CD14-positive monocyte (primary cell): Measurements from ENCODE around the gene RMND5A. TPM values are rescaled to one million over a fixed set of nuclear protein-coding genes. Genes with fewer than 3 reads are reported as not detected.

Experiments
- DNase-seq, 3 donors: peaks; one replicate each; pipeline ENCODE4 v3.0.0-alpha.2; 2011 to 2022
- H2AFZ ChIP-seq: 2 replicates; pipeline ENCODE4 v1.6.0; 2012; ENCODE audit warnings: mild to moderate bottlenecking, low read depth, low read length, inconsistent platforms; ENCODE audit not compliant: insufficient read depth, poor library complexity, severe bottlenecking
- H3K27ac ChIP-seq, 2 donors: 1 replicate in 1 of 2; 2 replicates in 1 of 2; pipeline ENCODE4 v1.5.1; 2012 to 2013; ENCODE audit warnings: low read length in 2 of 2, control low read depth in 1 of 2, inconsistent platforms in 1 of 2, low read depth in 1 of 2, mild to moderate bottlenecking in 1 of 2
- H3K27me3 ChIP-seq, 2 donors: one replicate each; pipeline versions ENCODE4 v1.6.0 to v1.6.1; 2011 to 2013; ENCODE audit warnings: low read length in 2 of 2; ENCODE audit not compliant: control insufficient read depth in 2 of 2, insufficient read depth in 2 of 2
- H3K36me3 ChIP-seq, 2 donors: replicated peaks in 1 of 2; 1 replicate in 1 of 2; 2 replicates in 1 of 2; pipeline versions ENCODE4 v1.5.1 to v1.6.1; 2012 to 2013; ENCODE audit warnings: low read length in 2 of 2, control low read depth in 1 of 2, inconsistent platforms in 1 of 2, mild to moderate bottlenecking in 1 of 2; ENCODE audit not compliant: insufficient read depth in 2 of 2, control insufficient read depth in 1 of 2
- H3K4me1 ChIP-seq, 2 donors: 1 replicate in 1 of 2; 2 replicates in 1 of 2; pipeline versions ENCODE4 v1.5.1 to v1.6.1; 2012 to 2013; ENCODE audit warnings: low read length in 2 of 2, control low read depth in 1 of 2, inconsistent platforms in 1 of 2, mild to moderate bottlenecking in 1 of 2, moderate library complexity in 1 of 2; ENCODE audit not compliant: insufficient read depth in 2 of 2, control insufficient read depth in 1 of 2
- H3K4me2 ChIP-seq: replicated peaks from 2 replicates; pipeline ENCODE3; 2012; ENCODE audit warnings: low read length, moderate library complexity, mild to moderate bottlenecking; ENCODE audit not compliant: poor library complexity, severe bottlenecking; ENCODE audit errors: extremely low read depth
- H3K4me3 ChIP-seq, 3 experiments: fragments of 200-600 bp in 1 of 3; sonication (generic) in 1 of 3; replicated peaks in 1 of 3; 1 replicate in 2 of 3; 2 replicates in 1 of 3; pipeline ENCODE4 v1.5.1; 2011 to 2013; ENCODE audit warnings: low read length in 3 of 3, mild to moderate bottlenecking in 3 of 3, control low read depth in 2 of 3, low read depth in 2 of 3, inconsistent platforms in 1 of 3, moderate library complexity in 1 of 3
- H3K79me2 ChIP-seq: 2 replicates; pipeline ENCODE4 v1.6.0; 2012; ENCODE audit warnings: mild to moderate bottlenecking, control low read depth, inconsistent platforms, low read length, moderate library complexity; ENCODE audit not compliant: insufficient read depth
- H3K9ac ChIP-seq: 2 replicates; pipeline ENCODE4 v1.6.0; 2017; ENCODE audit warnings: low read length, mild to moderate bottlenecking; ENCODE audit not compliant: insufficient read depth, poor library complexity, severe bottlenecking
- H3K9me3 ChIP-seq, 2 donors: replicated peaks in 1 of 2; 1 replicate in 1 of 2; 2 replicates in 1 of 2; pipeline versions ENCODE4 v1.5.1 to v1.6.1; 2012 to 2013; ENCODE audit warnings: low read length in 2 of 2, control low read depth in 1 of 2; ENCODE audit not compliant: control insufficient read depth in 1 of 2, insufficient read depth in 1 of 2
- H4K20me1 ChIP-seq: 2 replicates; pipeline ENCODE4 v1.6.0; 2012; ENCODE audit warnings: mild to moderate bottlenecking, low read length, control low read depth, moderate library complexity; ENCODE audit not compliant: insufficient read depth
- H3K27ac Mint-ChIP-seq, 7 donors: one replicate each; pipeline ENCODE4 v1.8.0; 2020; ENCODE audit warnings: mild to moderate bottlenecking in 7 of 7, mixed read lengths in 7 of 7, moderate library complexity in 6 of 7, inconsistent platforms in 2 of 7
- H3K27me3 Mint-ChIP-seq, 3 donors: one replicate each; pipeline ENCODE4 v1.8.0; 2021 to 2022; ENCODE audit warnings: low read depth in 3 of 3, mild to moderate bottlenecking in 3 of 3, mixed read lengths in 3 of 3, moderate library complexity in 3 of 3, inconsistent platforms in 1 of 3
- H3K36me3 Mint-ChIP-seq, 2 donors: one replicate each; pipeline ENCODE4 v1.8.0; 2020; ENCODE audit warnings: mixed read lengths in 2 of 2, inconsistent platforms in 1 of 2, mild to moderate bottlenecking in 1 of 2
- H3K4me1 Mint-ChIP-seq: one replicate; pipeline ENCODE4 v1.8.0; 2020; ENCODE audit warnings: mild to moderate bottlenecking, mixed read lengths
- H3K4me3 Mint-ChIP-seq, 2 donors: one replicate each; pipeline ENCODE4 v1.8.0; 2020; ENCODE audit warnings: mild to moderate bottlenecking in 2 of 2, mixed read lengths in 2 of 2, moderate library complexity in 1 of 2
- H3K9me3 Mint-ChIP-seq, 7 donors: one replicate each; pipeline ENCODE4 v1.8.0; 2020 to 2022; ENCODE audit warnings: mixed read lengths in 7 of 7, mild to moderate bottlenecking in 6 of 7, moderate library complexity in 6 of 7, inconsistent platforms in 2 of 7
- CTCF ChIP-seq: fragments of 200-600 bp; IDR thresholded peaks from one replicate; pipeline ENCODE4 v1.8.0; 2022; ENCODE audit warnings: antibody characterized with exemption, mild to moderate bottlenecking
- WGBS: methylation state at CpG from one replicate; pipeline ENCODE4 v1.1.5; 2013; ENCODE audit warnings: missing lambda C conversion rate; ENCODE audit not compliant: insufficient coverage; 5-methylcytosine and 5-hydroxymethylcytosine counted together
- intact Hi-C, 2 donors: fragments of 100-400 bp; cut with micrococcal nuclease; formaldehyde crosslinking; loops; one replicate each; pipeline versions ENCODE4 v1.15.0 to v1.15.1; 2023
- polyA plus RNA-seq, 3 donors: library from polyadenylated mRNA; depleted of rRNA in 1 of 3; unstranded in 2 of 3; stranded (reverse) in 1 of 3; fragments of 300-500 nt in 2 of 3; fragments of >200 nt in 1 of 3; fragmentation: Illumina TruSeq in 2 of 3; gene quantifications; 1 replicate in 2 of 3; 2 replicates in 1 of 3; pipeline ENCODE4 v1.2.3, GENCODE V29; 2012 to 2021

The RMND5A gene
- polyA plus RNA-seq, 3 donors, result 18.5 to 20.3 (median 18.9) TPM

DNA sequence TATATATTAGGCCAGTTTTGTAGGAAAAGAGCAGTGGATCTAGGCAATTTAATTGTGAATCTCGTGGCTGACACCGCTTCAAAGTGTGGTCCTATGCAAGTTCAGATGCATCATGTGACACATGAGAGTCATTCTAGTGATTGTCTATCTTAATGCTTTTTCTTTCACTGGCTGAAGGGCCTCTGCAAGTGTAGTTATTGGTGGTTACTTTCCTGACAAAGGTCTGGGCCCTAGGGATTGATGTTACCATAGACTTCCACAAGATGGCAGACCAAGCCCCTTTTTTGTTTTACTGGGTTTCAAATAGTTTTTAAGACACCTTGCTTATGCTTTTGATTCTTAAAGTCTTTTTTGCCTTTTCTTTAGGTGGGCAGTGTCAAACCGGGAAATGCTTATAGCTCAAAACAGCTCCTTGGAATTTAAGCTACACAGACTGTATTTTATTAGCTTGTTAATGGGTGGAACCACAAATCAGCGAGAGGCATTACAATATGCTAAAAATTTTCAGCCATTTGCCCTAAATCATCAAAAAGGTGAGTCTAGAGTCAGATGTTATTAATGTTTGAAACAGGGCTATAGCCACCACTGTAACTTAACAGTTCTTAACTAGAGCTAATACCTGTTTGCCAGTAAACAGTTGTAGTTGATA lies 44.7 kb downstream of the RMND5A start:
- 93% methylated on average over 2 of the region's 4 CpGs for WGBS
- Mint-ChIP-seq H3K27me3 (peaks cover 0 to 4% (median 0%) of the 10 kb centered on the region in 3 donors), H3K9me3 (no peaks in the 10 kb centered on the region), H3K4me3 (no peak overlapping the region), H3K27ac (peak overlapping the region in 1 of 7 donors; percentile 15), H3K36me3 (peaks cover 51 to 56% of the 10 kb centered on the region in 2 donors), H3K4me1 (peaks cover 6% of the 10 kb centered on the region)
- Histone ChIP-seq H3K4me3 (no peak overlapping the region), H3K9ac (no peak overlapping the region), H3K79me2 (peaks cover 23% of the 10 kb centered on the region), H3K27ac (peak overlapping the region in 1 of 2 donors; percentile 23), H3K27me3 (no peaks in the 10 kb centered on the region), H3K4me2 (no peak overlapping the region), H4K20me1 (peaks cover 67% of the 10 kb centered on the region), H3K4me1 (no peaks in the 10 kb centered on the region), H3K9me3 (no peaks in the 10 kb centered on the region), H3K36me3 (peaks cover 40 to 72% of the 10 kb centered on the region in 2 donors), H2AFZ (no peak overlapping the region)
- TF ChIP-seq CTCF, result peak; percentile 65
- intact Hi-C loops, result no loop called here
- DNase-seq, result peak; percentile 8 to 20 (median 11)

DNA sequence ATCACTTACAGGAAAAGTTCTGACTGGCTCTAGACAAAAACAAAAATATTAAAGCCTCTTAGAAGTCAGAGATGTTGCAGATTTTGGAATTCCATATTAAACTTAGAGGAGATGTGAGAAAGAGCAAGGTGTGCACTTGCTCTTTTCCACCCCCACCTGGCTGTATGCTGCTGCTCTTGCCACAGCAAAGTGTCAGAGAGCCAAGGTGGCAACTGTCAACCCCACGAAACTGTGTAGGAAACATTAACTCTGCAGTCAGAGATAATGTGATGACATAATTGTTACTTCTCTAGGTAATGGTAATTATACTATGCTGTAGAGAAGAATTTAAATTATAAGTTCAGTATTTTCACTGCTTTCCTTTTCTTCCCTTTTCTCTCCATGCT lies 45.2 kb downstream of the RMND5A start:
- no peaks in the 10 kb centered on the region for H3K9me3 Mint-ChIP-seq
- no peak for TF ChIP-seq CTCF
- H3K4me3 ChIP-seq, result no peak overlapping the region
- H3K27me3 Mint-ChIP-seq, result peaks cover 0 to 5% (median 0%) of the 10 kb centered on the region in 3 donors
- no peaks in the 10 kb centered on the region for H3K27me3 ChIP-seq
- H3K36me3 ChIP-seq, result peaks cover 45 to 72% of the 10 kb centered on the region in 2 donors
- H3K4me1 Mint-ChIP-seq, result peaks cover 4% of the 10 kb centered on the region
- no peaks in the 10 kb centered on the region for H3K9me3 ChIP-seq
- intact Hi-C loops, result no loop called here
- H2AFZ ChIP-seq, result no peak overlapping the region
- peaks cover 52 to 56% of the 10 kb centered on the region in 2 donors for H3K36me3 Mint-ChIP-seq
- H3K4me2 ChIP-seq, result no peak overlapping the region
- H3K4me3 Mint-ChIP-seq, result no peak overlapping the region
- no CpG with 5 or more reads among the region's 1 CpG for WGBS
- H3K27ac ChIP-seq, result no peak overlapping the region
- H3K27ac Mint-ChIP-seq, result no peak overlapping the region
- peaks cover 67% of the 10 kb centered on the region for H4K20me1 ChIP-seq
- DNase-seq, result no peak
- no peak overlapping the region for H3K9ac ChIP-seq
- H3K79me2 ChIP-seq, result peaks cover 18% of the 10 kb centered on the region
- no peaks in the 10 kb centered on the region for H3K4me1 ChIP-seq
